SK-N-SH (cell line): Measurements from ENCODE around the gene ZNF607. TPM values are rescaled to one million over a fixed set of nuclear protein-coding genes. Genes with fewer than 3 reads are reported as not detected.

Experiments used
- CTCF ChIA-PET: fragments of 300-600, 350-600 bp; formaldehyde crosslinking; extraction: SDS; loops from one replicate; lab custom pipeline; 2021; lab: Yijun Ruan, JAX
- POLR2A ChIA-PET: fragments of 350-600 bp; sonication (Branson Sonifier 250); formaldehyde crosslinking; extraction: SDS; loops from one replicate; lab custom pipeline; 2020; ENCODE audit warnings: antibody characterized with exemption, inconsistent platforms; lab: Yijun Ruan, JAX
- DNase-seq: peaks from one replicate; pipeline ENCODE4 v3.0.0; 2012
- H2AFZ ChIP-seq: fragments of 200-600 bp; sonication (generic); 2 replicates; pipeline ENCODE4 v1.8.1; 2016; ENCODE audit warnings: antibody characterized with exemption, mild to moderate bottlenecking, low read depth
- H3F3A ChIP-seq: fragments of 200-600 bp; sonication (generic); replicated peaks from 2 replicates; pipeline ENCODE3; 2016; ENCODE audit warnings: antibody characterized with exemption, mild to moderate bottlenecking; ENCODE audit not compliant: insufficient read depth
- H3K27ac ChIP-seq, 2 experiments: fragments of 200-500 bp in 1 of 2; fragments of 200-600 bp in 1 of 2; sonication (Bioruptor generic) in 1 of 2; sonication (generic), shearing (Covaris generic) in 1 of 2; 2 replicates each; pipeline versions ENCODE4 v1.5.1 to v1.6.1; 2014 to 2016; ENCODE audit warnings: low read depth in 2 of 2, inconsistent platforms in 1 of 2, low read length in 1 of 2, mild to moderate bottlenecking in 1 of 2, mixed read lengths in 1 of 2
- H3K27me3 ChIP-seq: fragments of 200-600 bp; sonication (generic), shearing (Covaris generic); 2 replicates; pipeline ENCODE4 v1.6.1; 2016; ENCODE audit warnings: mixed run types; ENCODE audit not compliant: insufficient read depth
- H3K36me3 ChIP-seq, 2 experiments: fragments of 200-500 bp in 1 of 2; fragments of 200-600 bp in 1 of 2; sonication (Bioruptor generic) in 1 of 2; sonication (generic) in 1 of 2; replicated peaks in 1 of 2; 2 replicates each; pipeline versions ENCODE3 to v1.5.1; 2014 to 2016; ENCODE audit warnings: low read length in 1 of 2, mild to moderate bottlenecking in 1 of 2; ENCODE audit not compliant: insufficient read depth in 2 of 2, control insufficient read depth in 1 of 2
- H3K4me1 ChIP-seq, 2 experiments: fragments of 200-500 bp in 1 of 2; fragments of 200-600 bp in 1 of 2; sonication (Bioruptor generic) in 1 of 2; sonication (generic), shearing (Covaris generic) in 1 of 2; 2 replicates each; pipeline versions ENCODE4 v1.5.1 to v1.6.1; 2014 to 2016; ENCODE audit warnings: low read depth in 1 of 2, low read length in 1 of 2, mixed run types in 1 of 2; ENCODE audit not compliant: insufficient read depth in 2 of 2, control insufficient read depth in 1 of 2
- H3K4me2 ChIP-seq: fragments of 200-600 bp; sonication (generic), shearing (Covaris generic); 2 replicates; pipeline ENCODE4 v1.6.1; 2017; ENCODE audit warnings: mixed run types
- H3K4me3 ChIP-seq, 2 experiments: fragments of 200-500 bp in 1 of 2; fragments of 200-600 bp in 1 of 2; sonication (Bioruptor generic) in 1 of 2; sonication (generic), shearing (Covaris generic) in 1 of 2; 2 replicates each; pipeline versions ENCODE4 v1.5.1 to v1.8.1; 2014 to 2016; ENCODE audit warnings: low read depth in 2 of 2, inconsistent platforms in 1 of 2, low read length in 1 of 2, mild to moderate bottlenecking in 1 of 2, mixed read lengths in 1 of 2, moderate library complexity in 1 of 2
- H3K79me2 ChIP-seq: fragments of 200-600 bp; sonication (generic); 2 replicates; pipeline ENCODE4 v1.8.1; 2017; ENCODE audit warnings: mild to moderate bottlenecking; ENCODE audit not compliant: insufficient read depth
- H3K9ac ChIP-seq: fragments of 200-600 bp; sonication (generic); 2 replicates; pipeline ENCODE4 v1.6.1; 2017; ENCODE audit warnings: mixed run types
- H3K9me2 ChIP-seq: fragments of 200-600 bp; sonication (generic); 2 replicates; pipeline ENCODE4 v1.6.1; 2017; ENCODE audit warnings: mixed run types
- H3K9me3 ChIP-seq: fragments of 200-600 bp; sonication (generic); 2 replicates; pipeline ENCODE4 v1.6.1; 2017; ENCODE audit warnings: mixed run types, mild to moderate bottlenecking, moderate library complexity
- H4K20me1 ChIP-seq: fragments of 200-600 bp; sonication (generic); 2 replicates; pipeline ENCODE4 v1.6.1; 2017; ENCODE audit warnings: mild to moderate bottlenecking, mixed run types; ENCODE audit not compliant: insufficient read depth
- CHD2 ChIP-seq: fragments of 150-350 bp; IDR thresholded peaks from 2 replicates; pipeline ENCODE4 v1.6.1; 2018; ENCODE audit warnings: low read length; ENCODE audit not compliant: partially characterized antibody
- CTCF ChIP-seq: fragments of 200-600 bp; sonication (generic); IDR thresholded peaks from 2 replicates; pipeline ENCODE4 v1.6.1; 2017; ENCODE audit warnings: antibody characterized with exemption, mild to moderate bottlenecking, moderate library complexity
- ELF1 ChIP-seq: IDR thresholded peaks from 2 replicates; pipeline ENCODE4 v1.4.0; 2012
- EP300 ChIP-seq, 2 experiments: IDR thresholded peaks; 2 replicates each; pipeline versions ENCODE4 v1.4.0 to v1.6.1; 2012; ENCODE audit warnings: borderline replicate concordance in 1 of 2, low read depth in 1 of 2, low read length in 1 of 2
- EZH2phosphoT487 ChIP-seq: fragments of 200-600 bp; sonication (generic); IDR thresholded peaks from 2 replicates; pipeline ENCODE4 v1.6.1; 2017; ENCODE audit warnings: low read depth, mixed run types, mild to moderate bottlenecking, antibody characterized with exemption, moderate library complexity, borderline replicate concordance
- FOSL2 ChIP-seq: IDR thresholded peaks from 2 replicates; pipeline ENCODE4 v1.4.0; 2012; ENCODE audit warnings: low read depth, mild to moderate bottlenecking, moderate library complexity, borderline replicate concordance
- FOXJ3 ChIP-seq: sonication (generic); formaldehyde crosslinking; IDR thresholded peaks from 2 replicates; pipeline ENCODE4 v1.5.1; 2020; ENCODE audit warnings: mild to moderate bottlenecking, missing genetic modification reagents
- GATA2 ChIP-seq: sonication (generic); formaldehyde crosslinking; IDR thresholded peaks from 2 replicates; pipeline ENCODE4 v1.5.0; 2020; ENCODE audit warnings: mild to moderate bottlenecking, missing genetic modification reagents
- IRF3 ChIP-seq: fragments of 150-350 bp; IDR thresholded peaks from 2 replicates; pipeline ENCODE4 v1.6.1; 2016; ENCODE audit warnings: mild to moderate bottlenecking, low read depth, low read length
- JUND ChIP-seq: IDR thresholded peaks from 2 replicates; pipeline ENCODE4 v1.4.0; 2012
- MXI1 ChIP-seq: IDR thresholded peaks from 2 replicates; pipeline ENCODE4 v1.6.1; 2012; ENCODE audit warnings: mild to moderate bottlenecking, low read depth, low read length, improper control_type of control experiment
- NFIC ChIP-seq: IDR thresholded peaks from 2 replicates; pipeline ENCODE4 v1.4.0; 2012; ENCODE audit warnings: borderline replicate concordance
- NRF1 ChIP-seq: IDR thresholded peaks from 2 replicates; pipeline ENCODE4 v1.6.1; 2012; ENCODE audit warnings: low read depth, mild to moderate bottlenecking, low read length
- RCOR1 ChIP-seq: fragments of 150-350 bp; IDR thresholded peaks from 2 replicates; pipeline ENCODE4 v1.6.1; 2017; ENCODE audit warnings: antibody characterized with exemption, low read length
- RFX5 ChIP-seq: IDR thresholded peaks from 2 replicates; pipeline ENCODE4 v1.6.1; 2012; ENCODE audit warnings: mild to moderate bottlenecking, improper control_type of control experiment, low read length
- SIN3A ChIP-seq: IDR thresholded peaks from 2 replicates; pipeline ENCODE4 v1.6.1; 2012; ENCODE audit warnings: low read depth, mild to moderate bottlenecking, low read length, moderate library complexity, borderline replicate concordance
- USF1 ChIP-seq: IDR thresholded peaks from 2 replicates; pipeline ENCODE4 v1.4.0; 2012; ENCODE audit warnings: low read depth, borderline replicate concordance
- WGBS: methylation state at CpG from one replicate; pipeline ENCODE4 v1.1.6; 2017; ENCODE audit warnings: low lambda C conversion rate; 5-methylcytosine and 5-hydroxymethylcytosine counted together
- polyA plus RNA-seq, 3 experiments: library from polyadenylated mRNA; depleted of rRNA; stranded (reverse); fragments of >200 nt; gene quantifications; 2 replicates each; pipeline ENCODE4 v1.2.3, GENCODE V29; 2012

ZNF607 gene
- polyA plus RNA-seq, 1 of the 3 experiments (the other 2 are of a cell fraction), result 2.0 TPM

- no peak overlapping the region for H2AFZ ChIP-seq
- H3K9me3 ChIP-seq, result peaks cover 6% of the 10 kb centered on the region; the same call in 1 of the 2 replicates
- H3K4me2 ChIP-seq, result no peak overlapping the region
- POLR2A ChIA-PET, result interaction anchor here (0.6 to 0.7 kb wide), 2 partner anchors 22 to 41 kb away, joined by 3 read pairs; no protein-coding TSS in a partner anchor
- H4K20me1 ChIP-seq, result no peaks in the 10 kb centered on the region
- TF ChIP-seq MXI1, result no peak
- TF ChIP-seq USF1, result no peak
- no peak for TF ChIP-seq JUND
- no peak for TF ChIP-seq RFX5
- TF ChIP-seq FOXJ3 (CRISPR knock-in tag), result no peak
- TF ChIP-seq NFIC, result no peak
- TF ChIP-seq RCOR1, result no peak
- TF ChIP-seq EZH2phosphoT487, result no peak
- no peak for TF ChIP-seq EP300 (IDR thresholded peaks at IDR 0.05; ENCODE audit: borderline replicate concordance in 1 of 2, low read depth in 1 of 2, low read length in 1 of 2)
- no peak for TF ChIP-seq NRF1
- no peak for TF ChIP-seq FOSL2
- H3K9me2 ChIP-seq, result no peaks in the 10 kb centered on the region
- no peak overlapping the region for H3K27ac ChIP-seq
- DNase-seq, result no peak
- H3K9ac ChIP-seq, result no peak overlapping the region
- WGBS, result 72% methylated on average over 3 of the region's 3 CpGs
- no peaks in the 10 kb centered on the region for H3K27me3 ChIP-seq
- H3K36me3 ChIP-seq, result peaks cover 24 to 25% of the 10 kb centered on the region in 2 experiments
- CTCF ChIA-PET, result no interaction called here
- H3F3A ChIP-seq, result no peaks in the 10 kb centered on the region
- no peaks in the 10 kb centered on the region for H3K4me1 ChIP-seq
- H3K79me2 ChIP-seq, result no peaks in the 10 kb centered on the region
- no peak overlapping the region for H3K4me3 ChIP-seq
These were observed 24.2 kb downstream of the ZNF607 start for GRCh38 chr19:37695144-37695899.

- Histone ChIP-seq H3K27ac (no peak overlapping the region), H4K20me1 (no peaks in the 10 kb centered on the region), H3K4me3 (no peak overlapping the region; a peak in 1 of 4 replicates), H3K9me3 (no peaks in the 10 kb centered on the region), H3K4me1 (no peaks in the 10 kb centered on the region), H3K9me2 (no peaks in the 10 kb centered on the region), H3K27me3 (no peaks in the 10 kb centered on the region), H3K36me3 (peaks cover 4 to 7% of the 10 kb centered on the region in 2 experiments), H2AFZ (no peak overlapping the region), H3K9ac (no peak overlapping the region), H3K4me2 (no peak overlapping the region; the same call in 1 of the 2 replicates), H3F3A (no peaks in the 10 kb centered on the region), H3K79me2 (no peaks in the 10 kb centered on the region)
- no peak for DNase-seq
- POLR2A ChIA-PET, result interaction anchor here (0.7 to 1.2 kb wide), 3 partner anchors 30 to 669 kb away, joined by 3 to 4 read pairs (median 3); partner anchors contain the start of gene ZFP30
- WGBS, result 85% methylated on average over 11 of the region's 11 CpGs
- CTCF ChIA-PET, result no interaction called here
- TF ChIP-seq FOXJ3 (CRISPR knock-in tag) (no peak), SIN3A (no peak), GATA2 (CRISPR knock-in tag) (no peak), CHD2 (no peak), ELF1 (no peak), CTCF (no peak), IRF3 (no peak)
These were observed 26.5 kb downstream of the ZNF607 start for GRCh38 chr19:37692956-37693620.
